HL-60 (cell line): ENCODE data around the gene FHIT.

Experiments
- DNase-seq, 2 experiments: peaks; one replicate each; pipeline ENCODE4 v3.0.0-alpha.2; 2010 to 2020; ENCODE audit warnings: low read depth in 1 of 2, low spot score in 1 of 2
- H3K27ac ChIP-seq: fragments of 250-450 bp; sonication (Bioruptor Pico); replicated peaks from 2 replicates; pipeline ENCODE4 v1.5.1; 2020; ENCODE audit warnings: mild to moderate bottlenecking, moderate library complexity
- H3K27me3 ChIP-seq: fragments of 250-450 bp; sonication (Bioruptor Pico); 2 replicates; pipeline ENCODE4 v1.5.1; 2021; ENCODE audit warnings: mild to moderate bottlenecking, moderate library complexity; ENCODE audit not compliant: insufficient read depth, poor library complexity, severe bottlenecking
- H3K4me3 ChIP-seq: replicated peaks from 2 replicates; pipeline ENCODE4 v1.5.1; 2011; ENCODE audit warnings: mild to moderate bottlenecking, control low read depth, low read length; ENCODE audit not compliant: insufficient read depth
- CTCF ChIP-seq: IDR thresholded peaks from one replicate; pipeline ENCODE4 v1.5.1; 2011; ENCODE audit warnings: low read length, control low read depth, inconsistent platforms; ENCODE audit not compliant: insufficient read depth
- GABPA ChIP-seq: IDR thresholded peaks from 2 replicates; pipeline ENCODE4 v1.6.1; 2012; ENCODE audit warnings: low read depth
- POLR2AphosphoS5 ChIP-seq: IDR thresholded peaks from 2 replicates; pipeline ENCODE4 v1.6.1; 2012; ENCODE audit warnings: low read depth
- REST ChIP-seq: IDR thresholded peaks from 2 replicates; pipeline ENCODE4 v1.6.1; 2012; ENCODE audit warnings: low read depth; ENCODE audit not compliant: insufficient replicate concordance
- SPI1 ChIP-seq: IDR thresholded peaks from 2 replicates; pipeline ENCODE4 v1.6.1; 2012; ENCODE audit warnings: low read depth, mild to moderate bottlenecking, borderline replicate concordance

The FHIT gene

GRCh38 chr3:60980342-60980692 lies 270.9 kb downstream of the FHIT start:
- H3K4me3 ChIP-seq: no peak overlapping the region
- DNase-seq: no peak
- H3K27me3 ChIP-seq: no peaks in the 10 kb centered on the region
- TF ChIP-seq POLR2AphosphoS5 (no peak), CTCF (no peak), REST (no peak), SPI1 (no peak), GABPA (no peak)
- H3K27ac ChIP-seq: no peak overlapping the region

- no peak for DNase-seq
- TF ChIP-seq POLR2AphosphoS5 (no peak), REST (no peak), GABPA (no peak), SPI1 (no peak), CTCF (no peak)
- Histone ChIP-seq H3K4me3 (no peak overlapping the region), H3K27ac (no peak overlapping the region), H3K27me3 (no peaks in the 10 kb centered on the region)
Measured at GRCh38 chr3:60979461-60980341, 271.6 kb downstream of the FHIT start.

- TF ChIP-seq REST (no peak), POLR2AphosphoS5 (no peak), CTCF (no peak), SPI1 (no peak), GABPA (no peak)
- Histone ChIP-seq H3K4me3 (no peak overlapping the region), H3K27ac (no peak overlapping the region), H3K27me3 (no peaks in the 10 kb centered on the region)
- no peak for DNase-seq
Measured at GRCh38 chr3:60973321-60973720, 277.9 kb downstream of the FHIT start.
